Thymus (tissue), 11 donors: ENCODE data around the gene ZNF780B. TPM values are rescaled to one million over a fixed set of nuclear protein-coding genes. Genes with fewer than 3 reads are reported as not detected.

ENCODE experiments used
- DNase-seq, 9 donors: peaks; one replicate each; pipeline ENCODE4 v3.0.0-alpha.2; 2013; ENCODE audit warnings: low spot score in 9 of 9, low read depth in 6 of 9, missing footprints in 1 of 9
- H3K27ac ChIP-seq, 2 donors: one replicate each; pipeline ENCODE4 v1.5.1; 2013; ENCODE audit warnings: control low read depth in 1 of 2, low read depth in 1 of 2, low read length in 1 of 2, mild to moderate bottlenecking in 1 of 2, moderate library complexity in 1 of 2
- H3K27me3 ChIP-seq, 2 donors: one replicate each; pipeline ENCODE4 v1.5.1; 2013; ENCODE audit warnings: low read length in 1 of 2; ENCODE audit not compliant: control insufficient read depth in 2 of 2, insufficient read depth in 1 of 2
- H3K36me3 ChIP-seq, 2 donors: one replicate each; pipeline ENCODE4 v1.5.1; 2013; ENCODE audit warnings: low read length in 1 of 2, mild to moderate bottlenecking in 1 of 2, moderate library complexity in 1 of 2; ENCODE audit not compliant: control insufficient read depth in 2 of 2, insufficient read depth in 2 of 2
- H3K4me1 ChIP-seq, 2 donors: one replicate each; pipeline ENCODE4 v1.5.1; 2013; ENCODE audit warnings: low read length in 2 of 2; ENCODE audit not compliant: control insufficient read depth in 2 of 2, insufficient read depth in 2 of 2
- H3K4me3 ChIP-seq, 2 donors: one replicate each; pipeline ENCODE4 v1.5.1; 2013; ENCODE audit warnings: low read length in 2 of 2, control low read depth in 1 of 2, mild to moderate bottlenecking in 1 of 2
- H3K9me3 ChIP-seq, 2 donors: one replicate each; pipeline ENCODE4 v1.5.1; 2013; ENCODE audit warnings: low read length in 1 of 2, mild to moderate bottlenecking in 1 of 2; ENCODE audit not compliant: control insufficient read depth in 2 of 2, insufficient read depth in 1 of 2
- WGBS: extraction: QIAGEN DNeasy Blood & Tissue Kit; methylation state at CpG from one replicate; pipeline ENCODE4 v1.1.7; 2013; 5-methylcytosine and 5-hydroxymethylcytosine counted together
- polyA plus RNA-seq: library from polyadenylated mRNA; stranded (reverse); fragments of 200-250 nt; gene quantifications from one replicate; pipeline ENCODE4 v1.2.3, GENCODE V29; 2013
- total RNA-seq: library from RNA; stranded (reverse); fragments of 120-200 nt; gene quantifications from one replicate; pipeline ENCODE4 v1.2.4, GENCODE V29; 2013
- donor health status: healthy.

ZNF780B gene
- total and polyA plus RNA-seq, 2 donors = 10.7 to 12.4 TPM

GRCh38 chr19:39982883-39983282 lies 73.1 kb downstream of the ZNF780B start:
- Histone ChIP-seq H3K9me3 (peaks cover 0 to 3% of the 10 kb centered on the region in 2 donors), H3K4me1 (no peaks in the 10 kb centered on the region), H3K27me3 (no peaks in the 10 kb centered on the region), H3K27ac (no peak overlapping the region), H3K4me3 (no peak overlapping the region), H3K36me3 (peaks cover 37 to 40% of the 10 kb centered on the region in 2 donors)
- DNase-seq = no peak
- WGBS = 100% methylated on average over 1 of the region's 1 CpG

Other genes starting within 250 kb of the ZNF780B start
- 6.7 TPM for gene DYRK1B, start 222.1 kb downstream of the ZNF780B start, total RNA-seq
- gene DYRK1B, start 222.1 kb downstream of the ZNF780B start, polyA plus RNA-seq = 19.0 TPM
- gene FBL, start 209.9 kb downstream of the ZNF780B start, total RNA-seq = 208 TPM
- 185 TPM for gene FBL, start 209.9 kb downstream of the ZNF780B start, polyA plus RNA-seq
- 4.6 TPM for gene FCGBP, start 121.6 kb downstream of the ZNF780B start, total RNA-seq
- gene FCGBP, start 121.6 kb downstream of the ZNF780B start, polyA plus RNA-seq = 7.7 TPM
- 79.3 TPM for gene PSMC4, start 85.1 kb downstream of the ZNF780B start, total RNA-seq
- gene PSMC4, start 85.1 kb downstream of the ZNF780B start, polyA plus RNA-seq = 71.6 TPM
- gene ZNF546, start 59.2 kb downstream of the ZNF780B start, total RNA-seq = 4.3 TPM
- gene ZNF546, start 59.2 kb downstream of the ZNF780B start, polyA plus RNA-seq = 2.9 TPM
- gene ZNF780A, start 34.7 kb upstream of the ZNF780B start, total RNA-seq = 13.2 TPM
- 30.0 TPM for gene ZNF780A, start 34.7 kb upstream of the ZNF780B start, polyA plus RNA-seq
- gene MAP3K10, start 135.2 kb upstream of the ZNF780B start, total RNA-seq = 4.8 TPM
- gene MAP3K10, start 135.2 kb upstream of the ZNF780B start, polyA plus RNA-seq = 10.8 TPM
- not detected for gene TTC9B, start 162.2 kb upstream of the ZNF780B start, total RNA-seq
- gene TTC9B, start 162.2 kb upstream of the ZNF780B start, polyA plus RNA-seq = 0.11 TPM
- 0.05 TPM for gene CCNP, start 170.5 kb upstream of the ZNF780B start, total RNA-seq
- 0.34 TPM for gene CCNP, start 170.5 kb upstream of the ZNF780B start, polyA plus RNA-seq
- 48.9 TPM for gene AKT2, start 229.1 kb upstream of the ZNF780B start, total RNA-seq
- 110 TPM for gene AKT2, start 229.1 kb upstream of the ZNF780B start, polyA plus RNA-seq